Stomach smooth muscle (tissue), 2 donors: ENCODE measurements around the gene MAML2.

Experiments
- H3K27ac ChIP-seq: one replicate; pipeline ENCODE4 v1.7.0; 2013; ENCODE audit warnings: mild to moderate bottlenecking, low read length, inconsistent platforms
- H3K27me3 ChIP-seq, 2 donors: one replicate each; pipeline ENCODE4 v1.7.0; 2013; ENCODE audit warnings: low read length in 2 of 2; ENCODE audit not compliant: insufficient read depth in 2 of 2, control insufficient read depth in 1 of 2
- H3K36me3 ChIP-seq, 2 donors: one replicate each; pipeline ENCODE4 v1.7.0; 2013; ENCODE audit warnings: low read length in 2 of 2; ENCODE audit not compliant: control insufficient read depth in 2 of 2, insufficient read depth in 2 of 2
- H3K4me1 ChIP-seq: one replicate; pipeline ENCODE4 v1.7.0; 2013; ENCODE audit warnings: low read length; ENCODE audit not compliant: control insufficient read depth, insufficient read depth
- H3K4me3 ChIP-seq, 2 donors: one replicate each; pipeline ENCODE4 v1.7.0; 2013; ENCODE audit warnings: low read length in 2 of 2
- H3K9ac ChIP-seq, 2 donors: one replicate each; pipeline ENCODE4 v1.7.0; 2013; ENCODE audit warnings: low read length in 2 of 2, mild to moderate bottlenecking in 1 of 2
- H3K9me3 ChIP-seq, 2 donors: one replicate each; pipeline ENCODE4 v1.7.0; 2013; ENCODE audit warnings: low read length in 2 of 2; ENCODE audit not compliant: control insufficient read depth in 2 of 2
- donor health status: healthy.
- donor health status: Pancreatic carcinoma.

MAML2 gene

DNA sequence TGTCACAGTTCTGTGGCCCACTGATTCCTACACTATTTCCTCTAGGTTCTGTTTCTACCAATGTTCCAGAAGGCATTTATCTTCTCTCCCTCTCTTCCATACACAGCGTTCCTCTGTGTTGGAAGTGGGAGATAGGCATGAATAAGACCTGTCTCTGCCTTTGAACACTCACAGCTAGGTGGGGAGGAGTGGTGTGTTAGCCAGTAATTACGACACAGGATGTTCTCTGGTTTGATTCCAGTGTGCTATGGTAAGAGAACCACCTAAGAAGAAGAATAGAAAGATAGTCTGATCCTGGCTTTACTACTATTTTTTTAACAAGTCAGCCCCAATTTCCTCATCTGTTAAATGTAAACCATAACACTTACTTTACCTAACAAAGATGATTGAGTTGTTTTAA is 218.8 kb downstream of the MAML2 start:
- no peaks in the 10 kb centered on the region for H3K4me1 ChIP-seq
- no peak overlapping the region for H3K27ac ChIP-seq
- H3K27me3 ChIP-seq, result no peaks in the 10 kb centered on the region
- H3K36me3 ChIP-seq, result no peaks in the 10 kb centered on the region
- H3K9ac ChIP-seq, result no peak overlapping the region
- H3K9me3 ChIP-seq, result no peaks in the 10 kb centered on the region
- no peak overlapping the region for H3K4me3 ChIP-seq

- Histone ChIP-seq H3K27me3 (no peaks in the 10 kb centered on the region), H3K4me3 (no peak overlapping the region), H3K9me3 (no peaks in the 10 kb centered on the region), H3K4me1 (no peaks in the 10 kb centered on the region), H3K36me3 (no peaks in the 10 kb centered on the region), H3K27ac (no peak overlapping the region), H3K9ac (no peak overlapping the region)
These were observed 219.7 kb downstream of the MAML2 start for GRCh38 chr11:96123301-96123700.

DNA sequence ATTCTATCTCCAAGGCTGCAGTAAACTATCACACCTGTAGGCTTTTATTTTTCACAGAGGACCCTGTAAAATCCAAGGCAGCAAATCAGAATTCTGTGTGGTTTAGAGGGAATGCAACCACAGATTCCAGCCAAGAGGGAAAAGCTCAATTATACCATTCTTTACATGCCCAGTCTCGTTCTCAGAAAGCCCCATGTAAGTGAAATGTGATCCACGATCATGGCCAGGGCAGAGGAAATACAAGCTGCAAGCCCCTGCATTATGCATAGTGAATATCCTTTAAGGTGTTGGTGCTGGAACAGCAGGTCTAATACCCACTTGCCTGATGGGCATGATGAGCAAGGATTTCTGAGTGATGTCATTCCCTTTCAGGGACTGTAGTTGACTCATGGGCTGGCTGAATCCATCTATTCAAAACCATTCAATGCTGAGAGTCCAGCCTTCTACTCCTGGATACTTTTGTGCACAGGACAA is 220.4 kb downstream of the MAML2 start:
- Histone ChIP-seq H3K9ac (no peak overlapping the region), H3K27me3 (no peaks in the 10 kb centered on the region)

GRCh38 chr11:96119211-96119610 is 223.8 kb downstream of the MAML2 start:
- H3K4me3 ChIP-seq, result no peak overlapping the region
- H3K4me1 ChIP-seq, result peaks cover 9% of the 10 kb centered on the region
- no peaks in the 10 kb centered on the region for H3K36me3 ChIP-seq
- no peak overlapping the region for H3K27ac ChIP-seq
- H3K9me3 ChIP-seq, result no peaks in the 10 kb centered on the region
- no peak overlapping the region for H3K9ac ChIP-seq
- no peaks in the 10 kb centered on the region for H3K27me3 ChIP-seq

More for the DNA sequence above, 220.4 kb downstream of the MAML2 start:
- no peaks in the 10 kb centered on the region for H3K36me3 ChIP-seq
- H3K4me3 ChIP-seq, result no peak overlapping the region
- no peak overlapping the region for H3K27ac ChIP-seq
- no peaks in the 10 kb centered on the region for H3K4me1 ChIP-seq
- H3K9me3 ChIP-seq, result no peaks in the 10 kb centered on the region

DNA sequence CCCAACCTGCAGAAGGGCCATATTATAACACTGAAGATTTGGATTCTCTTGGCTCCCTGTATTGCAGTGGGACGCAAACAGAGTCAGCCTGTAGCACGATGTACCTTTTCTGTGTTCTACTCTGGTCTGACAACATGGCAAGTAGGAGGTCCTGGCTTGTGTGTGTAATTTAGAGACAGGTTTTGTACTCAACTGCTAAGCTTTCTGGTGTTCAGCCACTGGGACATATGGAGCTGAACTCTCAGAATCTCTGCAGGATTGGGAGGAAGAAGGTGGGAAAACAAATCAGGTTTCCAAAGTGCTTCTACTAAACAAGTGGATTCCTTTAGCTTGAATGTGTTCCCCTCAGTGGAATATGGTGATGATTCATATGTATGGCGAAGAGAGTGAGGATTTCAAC is 226.6 kb downstream of the MAML2 start:
- H3K4me3 ChIP-seq, result no peak overlapping the region
- H3K4me1 ChIP-seq, result peaks cover 15% of the 10 kb centered on the region
- H3K27me3 ChIP-seq, result no peaks in the 10 kb centered on the region
- H3K27ac ChIP-seq, result no peak overlapping the region
- no peak overlapping the region for H3K9ac ChIP-seq
- H3K9me3 ChIP-seq, result no peaks in the 10 kb centered on the region
- H3K36me3 ChIP-seq, result no peaks in the 10 kb centered on the region

DNA sequence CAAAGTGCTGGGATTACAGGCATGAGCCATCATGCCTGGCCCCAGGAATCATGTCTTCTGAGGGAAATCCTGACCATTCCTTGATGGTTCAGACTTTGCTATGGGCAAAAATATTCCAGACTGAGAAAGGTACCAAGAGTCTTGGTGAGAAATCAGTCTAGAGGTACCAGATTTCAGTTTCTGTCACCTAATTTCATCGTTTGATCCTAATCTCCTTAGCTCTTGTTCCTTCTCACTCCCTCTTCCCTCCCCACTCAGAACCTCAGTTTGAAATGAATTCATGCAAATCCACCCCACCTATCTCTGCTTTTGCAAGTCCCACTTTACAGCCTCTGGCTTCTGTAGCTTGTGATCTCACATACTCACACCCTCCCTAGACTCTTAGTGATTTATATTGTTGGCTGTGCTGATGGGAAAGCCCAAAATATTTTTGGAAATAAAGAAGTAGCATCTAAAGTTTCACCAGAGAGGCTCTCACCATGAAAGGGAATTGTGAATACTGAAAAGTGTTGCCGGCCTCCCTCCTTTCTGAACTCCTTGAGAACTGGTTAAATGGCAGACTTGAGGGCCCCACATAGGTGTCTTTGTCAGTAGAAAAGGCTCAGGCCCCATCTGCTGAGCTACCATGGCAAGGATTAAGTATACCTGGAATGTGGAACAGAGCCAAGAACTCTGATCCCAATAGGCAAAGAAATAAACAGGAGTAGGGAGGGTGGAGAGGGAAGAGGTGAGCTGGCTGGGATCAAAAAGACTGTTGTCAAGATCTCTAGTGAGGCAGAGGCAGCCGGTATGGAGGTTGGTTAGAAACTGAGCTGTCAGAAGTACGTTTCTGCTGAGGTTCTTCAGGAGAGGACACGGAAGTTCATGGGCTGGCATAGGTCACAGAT is 228.6 kb downstream of the MAML2 start:
- Histone ChIP-seq H3K36me3 (no peaks in the 10 kb centered on the region), H3K9ac (no peak overlapping the region), H3K4me3 (no peak overlapping the region), H3K27me3 (no peaks in the 10 kb centered on the region), H3K9me3 (no peaks in the 10 kb centered on the region), H3K4me1 (peaks cover 15% of the 10 kb centered on the region), H3K27ac (peak overlapping the region; percentile 33)

- peak overlapping the region; percentile 60 for H3K27ac ChIP-seq
- H3K9ac ChIP-seq, result peak overlapping the region in 1 of 2 donors; percentile 37
- no peak overlapping the region for H3K4me3 ChIP-seq
- no peaks in the 10 kb centered on the region for H3K27me3 ChIP-seq
- no peaks in the 10 kb centered on the region for H3K9me3 ChIP-seq
- peaks cover 15% of the 10 kb centered on the region for H3K4me1 ChIP-seq
- H3K36me3 ChIP-seq, result no peaks in the 10 kb centered on the region
These were observed 229.8 kb downstream of the MAML2 start for GRCh38 chr11:96113193-96113681.

GRCh38 chr11:96112192-96113128 is 230.5 kb downstream of the MAML2 start:
- H3K4me1 ChIP-seq, result peaks cover 15% of the 10 kb centered on the region
- H3K9ac ChIP-seq, result no peak overlapping the region
- no peak overlapping the region for H3K4me3 ChIP-seq
- no peaks in the 10 kb centered on the region for H3K27me3 ChIP-seq
- H3K36me3 ChIP-seq, result no peaks in the 10 kb centered on the region
- no peaks in the 10 kb centered on the region for H3K9me3 ChIP-seq
- H3K27ac ChIP-seq, result peak overlapping the region; percentile 46

DNA sequence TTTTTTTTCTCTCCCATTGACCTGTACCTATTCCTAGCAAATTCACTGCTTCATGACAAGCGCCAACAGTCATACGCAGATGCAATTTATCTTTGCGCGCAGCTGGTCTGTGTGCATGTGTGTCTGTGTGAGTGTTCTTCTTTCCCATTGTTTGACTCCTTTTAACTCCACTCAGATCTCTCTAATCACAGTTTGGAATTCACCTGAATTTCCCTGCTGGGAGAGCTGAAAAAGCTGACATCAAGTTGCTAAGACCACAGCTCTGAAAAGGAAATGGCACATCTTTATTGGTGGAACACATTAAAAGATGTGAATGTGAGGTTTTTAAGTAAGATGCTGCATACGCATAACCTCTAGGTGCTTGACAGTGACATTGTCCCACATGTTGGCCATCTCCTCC is 231.7 kb downstream of the MAML2 start:
- H3K4me1 ChIP-seq, result peaks cover 15% of the 10 kb centered on the region
- H3K36me3 ChIP-seq, result no peaks in the 10 kb centered on the region
- no peak overlapping the region for H3K27ac ChIP-seq
- H3K4me3 ChIP-seq, result no peak overlapping the region
- H3K27me3 ChIP-seq, result no peaks in the 10 kb centered on the region
- H3K9ac ChIP-seq, result no peak overlapping the region
- H3K9me3 ChIP-seq, result no peaks in the 10 kb centered on the region

- no peaks in the 10 kb centered on the region for H3K36me3 ChIP-seq
- H3K27ac ChIP-seq, result no peak overlapping the region
- H3K9me3 ChIP-seq, result no peaks in the 10 kb centered on the region
- H3K27me3 ChIP-seq, result no peaks in the 10 kb centered on the region
- H3K4me1 ChIP-seq, result peaks cover 15% of the 10 kb centered on the region
- no peak overlapping the region for H3K9ac ChIP-seq
- no peak overlapping the region for H3K4me3 ChIP-seq
These were observed 232.7 kb downstream of the MAML2 start for GRCh38 chr11:96110302-96110701.
